Measurements from ENCODE around the gene RALGPS1.
"Not testable (repeated sequence)": the region's sequence is repeated elsewhere in the genome, so short reads cannot be mapped to it uniquely, and the experiment has no call there.

The RALGPS1 gene

DNA sequence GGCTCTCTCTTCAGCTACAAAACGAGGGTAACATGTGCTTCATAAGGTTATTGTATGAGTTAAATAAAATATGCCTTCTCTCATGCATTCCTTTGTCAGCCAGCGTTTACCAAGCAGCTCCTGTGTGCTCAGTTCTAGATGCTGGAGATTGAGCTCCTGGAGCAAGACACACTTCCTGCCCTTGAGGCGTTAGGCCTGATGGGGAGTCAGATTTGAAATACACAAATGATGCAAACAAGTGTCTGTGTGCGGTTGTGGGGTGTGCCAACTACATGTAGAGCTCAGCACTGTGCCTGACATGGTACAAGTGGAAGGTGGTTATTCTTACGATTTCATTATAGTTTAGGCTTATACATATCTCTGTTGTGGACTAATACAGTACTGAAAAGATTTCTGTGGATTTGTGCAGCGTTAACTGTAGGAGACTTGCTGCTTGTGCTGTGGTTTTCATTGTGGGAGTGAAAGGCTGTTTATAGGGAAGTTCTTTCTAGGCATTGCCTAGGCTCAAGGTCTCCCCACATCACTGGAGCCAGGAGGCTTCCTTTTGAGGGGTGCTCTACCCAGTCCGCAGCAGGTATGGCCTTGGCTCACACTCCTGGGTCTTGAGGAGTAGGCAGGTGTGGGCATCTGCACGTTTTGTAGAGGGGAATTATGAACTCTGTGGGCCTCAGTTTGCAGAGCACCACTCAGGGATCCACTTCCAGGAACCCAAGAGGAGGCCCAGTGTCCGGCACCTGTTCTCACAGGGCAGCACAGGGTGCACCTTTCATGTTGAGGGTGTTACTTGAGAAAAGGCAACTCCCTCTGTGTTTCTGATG lies 247.7 kb downstream of the RALGPS1 start:
- no peak for DNase-seq

GRCh38 chr9:127162864-127163365 lies 248.3 kb downstream of the RALGPS1 start:
- no peak for DNase-seq

GRCh38 chr9:127163409-127163808 lies 248.8 kb downstream of the RALGPS1 start:
- DNase-seq = no peak

- DNase-seq = no peak
Observed at GRCh38 chr9:127165116-127165515, 250.5 kb downstream of the RALGPS1 start.

DNA sequence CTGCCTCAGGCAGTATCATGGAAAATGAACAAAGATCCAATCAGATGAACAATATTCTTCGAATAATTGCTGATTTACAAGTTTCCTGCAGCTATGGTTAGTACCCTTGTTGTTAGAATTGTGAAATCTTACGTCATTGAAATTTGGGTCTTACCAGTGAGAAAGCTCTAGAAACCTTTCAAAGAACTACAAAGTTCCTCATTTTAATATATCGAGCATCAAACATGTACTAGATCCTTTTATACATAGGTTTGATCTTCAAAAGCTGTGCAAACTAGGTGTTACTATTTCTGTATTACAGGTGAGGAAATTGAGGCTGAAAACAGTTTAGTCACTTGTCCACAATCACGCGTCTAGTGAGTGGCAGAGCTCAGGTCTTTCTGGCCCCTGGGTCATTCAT lies 251.5 kb downstream of the RALGPS1 start:
- no peak for DNase-seq

DNA sequence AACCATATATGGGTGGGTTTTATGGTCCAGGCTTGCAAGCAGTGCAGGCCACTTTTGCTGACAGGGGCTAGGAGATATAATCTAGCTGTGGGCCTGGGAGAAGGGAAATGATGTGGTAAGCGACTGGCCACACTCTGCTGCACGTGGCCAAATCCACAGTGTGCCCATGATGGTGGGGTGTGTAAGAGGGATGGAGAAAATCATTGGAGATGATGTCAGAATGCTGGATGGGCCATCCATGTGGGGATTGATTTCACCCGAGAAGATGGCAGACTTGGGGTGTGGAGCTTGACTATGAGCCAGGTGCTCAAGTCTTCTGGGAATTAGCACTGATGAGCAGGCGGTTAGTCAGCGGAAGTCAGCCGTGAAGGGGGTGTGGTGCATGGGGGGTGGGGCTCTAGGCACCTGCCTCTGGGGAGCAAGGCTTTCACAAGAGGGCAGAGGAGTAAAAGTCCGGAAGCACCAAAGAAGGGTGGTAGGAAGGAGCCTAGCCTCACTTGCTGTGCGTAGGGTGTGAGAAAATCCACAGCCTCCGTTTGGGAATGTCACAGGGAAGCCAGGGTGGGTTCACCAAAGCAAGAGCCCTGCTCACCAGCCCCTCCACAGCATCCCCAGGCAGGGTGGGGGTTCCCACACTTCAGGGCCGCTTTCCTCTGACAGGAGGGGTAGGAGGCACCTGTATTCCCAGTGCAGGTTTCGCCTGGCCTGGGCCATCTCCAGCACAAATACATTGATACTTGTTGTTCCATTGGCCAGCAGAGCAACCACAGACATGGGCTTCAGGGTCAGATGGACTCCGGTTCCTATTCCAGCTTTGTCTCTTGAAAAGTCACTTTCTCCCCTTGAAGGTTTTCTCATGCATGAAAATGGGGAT lies 252.3 kb downstream of the RALGPS1 start:
- DNase-seq = no peak

DNA sequence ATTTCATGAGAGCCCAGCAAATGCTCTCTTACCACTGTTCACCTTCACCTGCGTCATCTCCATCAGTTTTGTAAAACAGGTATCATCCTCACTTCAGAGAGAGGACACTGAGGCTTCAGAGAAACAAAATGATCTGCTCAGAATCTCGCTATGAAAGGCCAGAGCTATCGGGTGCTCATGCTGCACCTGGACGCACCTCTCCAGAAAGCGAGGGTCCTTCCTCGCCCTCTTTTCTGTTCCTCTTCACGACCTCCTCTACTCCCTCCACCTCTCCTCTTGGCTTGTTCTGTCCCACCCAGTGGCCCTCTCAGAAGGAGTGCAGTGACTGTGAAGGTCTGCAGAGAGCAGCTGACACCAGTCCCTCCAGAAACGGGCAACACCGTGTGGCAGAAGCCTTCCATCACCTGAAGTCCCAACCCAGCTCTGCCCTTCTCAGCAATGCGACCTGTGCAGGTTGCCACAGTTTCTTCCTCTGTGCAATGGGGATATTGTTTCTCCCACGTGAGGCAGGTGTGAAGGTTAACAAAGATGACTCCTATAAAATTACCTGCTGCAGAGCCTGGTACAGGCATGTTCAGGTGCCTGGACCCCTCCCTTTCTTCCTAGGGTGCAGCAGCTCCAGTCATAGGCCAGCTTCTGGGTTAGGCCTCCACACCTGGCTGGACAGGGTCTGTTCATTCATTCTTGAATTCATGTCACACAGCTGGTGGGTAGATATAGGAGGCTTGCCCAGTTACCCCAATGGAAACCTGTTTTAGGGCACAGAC lies 253.2 kb downstream of the RALGPS1 start:
- DNase-seq = no peak

DNA sequence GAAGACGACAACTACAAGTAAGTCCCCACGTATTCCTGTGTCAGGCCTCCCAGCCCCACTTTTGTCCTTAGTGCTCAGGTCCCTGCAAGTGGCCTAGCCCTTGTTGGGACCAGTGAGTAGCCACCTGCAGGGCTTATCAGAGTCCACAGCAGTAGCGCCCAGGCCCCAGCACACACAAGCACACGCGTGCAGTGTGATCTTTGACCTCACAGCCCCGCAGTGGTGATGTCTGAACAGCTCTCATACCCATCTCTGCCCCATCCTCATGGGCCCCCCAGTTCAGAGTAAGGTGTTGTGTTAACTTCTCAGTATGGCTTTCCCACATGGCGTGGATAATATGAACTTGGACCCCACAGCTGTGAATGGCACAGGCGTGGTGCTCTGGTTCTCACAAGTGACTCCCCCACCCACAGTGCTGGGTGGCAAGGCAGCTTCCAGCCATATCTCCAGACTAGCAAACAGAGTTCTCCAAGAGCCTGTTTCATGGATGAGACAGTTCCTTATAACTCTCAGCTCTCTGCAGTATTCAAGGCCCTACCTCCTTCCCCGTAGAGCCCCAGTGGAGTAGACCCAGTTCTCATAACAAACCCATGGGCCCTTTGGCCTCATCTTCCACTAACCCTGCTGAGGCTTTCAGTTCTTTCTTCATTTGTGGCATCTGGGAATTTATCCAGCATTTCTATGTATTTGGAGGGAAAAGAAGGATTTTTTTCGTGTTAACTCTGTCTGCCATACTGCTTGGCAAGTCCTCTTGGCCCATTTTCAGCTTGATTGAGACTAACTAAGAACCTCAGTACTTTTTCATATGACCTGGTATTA lies 254.4 kb downstream of the RALGPS1 start:
- DNase-seq = no peak

DNA sequence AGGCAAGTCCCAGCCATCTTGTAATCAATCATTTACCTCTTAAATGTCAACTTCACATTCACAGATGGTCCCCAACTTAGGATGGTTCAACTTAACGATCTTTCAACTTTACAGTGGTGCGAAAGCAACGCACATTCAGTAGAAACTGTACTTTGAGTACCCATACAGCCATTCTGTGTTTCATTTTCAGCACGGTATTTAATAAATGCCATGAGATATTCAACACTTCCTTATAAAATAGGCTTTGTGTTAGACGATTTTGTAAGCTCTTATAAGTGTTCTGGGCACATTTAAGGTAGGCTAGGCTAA lies 254.9 kb downstream of the RALGPS1 start:
- DNase-seq = no peak

DNA sequence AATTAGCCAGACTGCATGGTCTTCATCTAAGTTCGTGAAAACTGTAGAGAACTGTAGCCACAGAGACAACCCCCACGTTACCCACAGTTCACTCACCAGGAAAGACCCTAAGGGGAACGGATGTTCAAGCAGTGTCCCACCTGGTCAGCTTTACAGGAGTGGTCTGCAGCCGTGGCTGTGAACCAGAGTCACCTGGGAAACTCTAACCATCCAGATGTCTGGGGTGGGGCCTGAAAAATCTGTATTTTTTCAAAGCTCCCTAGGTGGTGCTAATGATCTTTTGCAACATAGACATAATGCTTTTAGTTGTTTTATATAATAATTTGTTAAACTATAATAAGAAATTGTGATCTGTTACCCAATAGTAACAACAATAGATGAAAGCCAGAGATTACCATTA lies 255.5 kb downstream of the RALGPS1 start:
- DNase-seq = no peak

DNA sequence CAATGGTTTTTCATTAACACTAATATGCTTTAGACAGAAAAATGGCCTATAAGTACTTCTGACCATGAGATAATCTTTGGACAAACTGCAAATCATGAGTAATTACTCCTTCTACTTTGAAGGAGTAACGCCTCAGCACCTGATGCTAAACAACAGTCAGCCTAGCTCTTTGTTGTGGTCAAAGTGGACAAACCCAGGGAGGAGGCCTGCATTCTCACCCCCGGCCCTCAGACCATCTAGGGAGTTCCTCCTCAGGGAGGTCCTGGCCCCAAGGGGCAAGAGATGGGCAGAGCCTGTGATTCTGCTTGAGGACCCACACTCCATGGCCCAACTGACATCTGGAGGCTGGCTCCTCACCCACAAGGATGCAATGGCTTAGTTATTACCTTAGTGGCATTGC lies 256.1 kb downstream of the RALGPS1 start:
- no peak for DNase-seq

DNA sequence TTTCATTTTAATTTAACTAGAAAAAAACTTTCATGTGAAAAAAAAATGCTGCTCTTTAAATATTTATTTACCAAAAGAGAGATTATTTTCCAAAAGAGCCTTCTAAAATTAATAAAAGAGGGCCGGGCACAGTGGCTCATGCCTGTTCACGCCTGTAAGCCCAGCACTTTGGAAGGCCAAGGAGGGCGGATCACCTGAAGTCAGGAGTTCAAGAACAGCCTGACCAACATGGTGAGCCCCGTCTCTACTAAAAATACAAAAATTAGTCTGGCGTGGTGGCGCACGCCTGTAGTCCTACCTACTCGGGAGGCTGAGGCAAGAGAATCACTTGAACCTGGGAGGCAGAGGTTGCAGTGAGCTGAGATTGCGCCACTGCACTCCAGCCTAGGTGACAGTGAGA lies 256.8 kb downstream of the RALGPS1 start:
- DNase-seq = not testable (repeated sequence)

- DNase-seq = no peak
Observed at GRCh38 chr9:127172066-127172707, 257.6 kb downstream of the RALGPS1 start.

GRCh38 chr9:127173063-127173462 lies 258.5 kb downstream of the RALGPS1 start:
- DNase-seq = no peak

DNA sequence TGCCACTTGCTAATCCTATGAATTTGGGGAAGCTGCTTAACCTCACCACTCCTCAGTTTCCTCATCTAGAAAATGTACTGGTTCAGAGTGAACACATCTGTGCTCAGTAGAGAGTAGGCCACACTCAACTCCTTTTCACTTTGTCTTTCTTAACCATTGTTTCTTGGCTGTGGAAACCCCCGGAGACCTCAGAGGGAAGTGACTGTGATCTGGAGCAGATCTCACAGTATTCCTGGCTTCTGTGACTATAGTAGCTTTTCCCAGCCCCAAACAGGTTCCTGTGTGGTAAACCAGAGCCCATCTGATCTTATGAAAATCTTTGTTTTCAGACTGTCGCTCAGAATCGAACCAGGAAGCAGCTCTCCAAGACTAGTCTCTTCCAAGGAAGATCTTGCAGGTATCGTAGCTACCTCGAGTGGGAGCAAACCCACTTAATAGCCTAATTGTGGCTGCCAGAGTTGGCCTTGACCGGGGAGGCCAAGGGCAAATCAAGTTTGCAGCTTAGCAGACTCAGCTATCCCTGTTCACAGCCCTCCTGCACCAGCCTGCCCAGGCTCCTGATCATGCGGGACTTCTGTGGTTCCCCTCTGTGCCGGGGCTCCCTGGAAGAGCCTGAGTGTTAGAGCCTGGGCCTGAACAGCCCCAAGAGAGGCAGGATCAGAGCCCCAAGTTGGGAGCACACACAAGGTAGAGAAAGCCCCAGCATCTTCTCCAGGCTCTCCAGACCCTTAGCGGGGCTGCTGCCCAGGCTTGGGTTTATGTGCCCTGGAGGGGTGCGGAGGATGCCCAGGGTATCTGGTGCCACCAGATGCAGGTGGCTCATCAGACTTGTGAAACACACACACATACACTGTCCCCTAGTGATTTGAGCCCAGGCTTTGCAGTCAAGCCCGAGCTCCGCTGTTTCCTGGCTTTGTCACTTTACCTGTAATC lies 260.1 kb downstream of the RALGPS1 start:
- no peak for DNase-seq

DNA sequence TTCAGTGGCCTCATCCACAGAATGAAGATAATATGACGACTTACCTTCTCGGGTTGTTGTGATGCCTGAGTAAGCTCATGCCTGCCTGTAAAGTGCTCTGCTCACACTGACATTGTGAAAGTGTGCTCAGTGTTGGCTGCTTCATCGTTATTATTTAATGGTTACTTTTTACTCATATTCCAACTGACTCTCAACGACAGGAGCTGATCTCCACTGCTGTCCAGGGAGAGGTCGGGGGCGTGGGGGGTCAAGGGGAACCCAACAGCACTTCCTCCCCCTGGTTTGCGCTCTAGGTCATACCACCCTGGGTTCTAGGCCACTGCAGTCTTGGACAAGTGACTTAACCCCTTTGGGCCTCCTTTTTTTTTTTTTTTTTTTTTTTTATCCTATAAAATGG lies 260.7 kb downstream of the RALGPS1 start:
- no peak for DNase-seq

DNA sequence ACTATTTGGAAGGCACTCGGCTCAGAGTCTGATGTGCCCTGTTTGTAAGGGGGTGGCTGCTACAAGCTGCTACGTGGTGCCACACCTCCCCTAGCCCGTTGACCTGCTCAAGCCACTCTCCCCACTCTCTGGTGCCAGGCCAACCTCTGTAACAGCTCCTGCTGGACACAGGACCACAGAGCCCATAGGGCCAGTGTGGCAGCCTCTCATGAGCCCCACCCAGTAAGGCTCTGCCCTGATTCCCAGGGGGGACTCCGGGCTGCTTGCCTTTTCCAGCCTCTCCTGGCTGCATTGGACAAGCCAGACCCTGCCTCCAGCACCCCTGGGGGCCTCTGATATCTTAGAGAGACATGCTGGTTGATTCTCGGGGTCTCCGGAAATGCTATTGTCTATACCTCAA lies 261.2 kb downstream of the RALGPS1 start:
- DNase-seq = no peak

DNA sequence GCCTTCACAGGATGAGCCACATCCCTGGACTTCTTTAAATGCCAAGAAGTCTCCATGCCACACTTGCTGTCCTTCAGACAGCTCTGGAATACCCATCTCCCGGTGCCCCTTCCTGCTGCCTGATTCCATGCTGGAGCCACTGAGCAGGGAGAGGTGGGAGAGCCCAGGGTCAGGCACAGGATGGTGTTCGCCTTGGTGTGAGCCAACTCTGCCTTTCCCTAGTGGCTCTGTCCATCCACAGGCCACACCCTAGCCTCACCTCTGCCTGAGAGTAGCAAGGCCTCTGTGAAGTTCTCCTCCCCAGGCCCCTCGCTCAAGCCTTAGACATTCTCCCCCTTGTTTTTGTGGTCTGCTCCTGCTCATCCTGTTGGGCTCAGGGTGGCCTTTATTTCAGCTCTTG lies 262.0 kb downstream of the RALGPS1 start:
- DNase-seq = no peak

GRCh38 chr9:127177231-127177630 lies 262.6 kb downstream of the RALGPS1 start:
- no peak for DNase-seq

- no peak for DNase-seq
Observed at GRCh38 chr9:127177665-127178265, 263.2 kb downstream of the RALGPS1 start.
